Measurements from ENCODE around the gene THSD7A.

THSD7A gene

DNA sequence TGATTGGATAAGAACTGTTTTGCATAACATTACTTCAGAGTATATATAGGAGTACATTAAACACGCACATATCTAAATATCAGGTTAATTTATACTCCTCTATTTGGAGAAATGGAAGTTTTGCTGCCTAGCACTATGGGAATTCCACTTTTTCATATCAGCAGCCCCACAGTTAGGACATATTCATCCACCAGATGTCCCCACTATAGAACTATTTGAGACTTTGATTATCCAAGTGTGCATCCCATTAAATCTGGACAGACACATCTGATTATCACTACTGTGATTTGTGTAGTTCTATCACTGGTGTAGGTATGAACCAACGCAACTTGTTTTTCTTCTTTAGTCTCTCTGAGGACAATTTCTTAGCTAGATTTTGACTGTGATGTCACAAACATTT is 345.7 kb downstream of the THSD7A start:
- TF ChIP-seq, protein P1, sequence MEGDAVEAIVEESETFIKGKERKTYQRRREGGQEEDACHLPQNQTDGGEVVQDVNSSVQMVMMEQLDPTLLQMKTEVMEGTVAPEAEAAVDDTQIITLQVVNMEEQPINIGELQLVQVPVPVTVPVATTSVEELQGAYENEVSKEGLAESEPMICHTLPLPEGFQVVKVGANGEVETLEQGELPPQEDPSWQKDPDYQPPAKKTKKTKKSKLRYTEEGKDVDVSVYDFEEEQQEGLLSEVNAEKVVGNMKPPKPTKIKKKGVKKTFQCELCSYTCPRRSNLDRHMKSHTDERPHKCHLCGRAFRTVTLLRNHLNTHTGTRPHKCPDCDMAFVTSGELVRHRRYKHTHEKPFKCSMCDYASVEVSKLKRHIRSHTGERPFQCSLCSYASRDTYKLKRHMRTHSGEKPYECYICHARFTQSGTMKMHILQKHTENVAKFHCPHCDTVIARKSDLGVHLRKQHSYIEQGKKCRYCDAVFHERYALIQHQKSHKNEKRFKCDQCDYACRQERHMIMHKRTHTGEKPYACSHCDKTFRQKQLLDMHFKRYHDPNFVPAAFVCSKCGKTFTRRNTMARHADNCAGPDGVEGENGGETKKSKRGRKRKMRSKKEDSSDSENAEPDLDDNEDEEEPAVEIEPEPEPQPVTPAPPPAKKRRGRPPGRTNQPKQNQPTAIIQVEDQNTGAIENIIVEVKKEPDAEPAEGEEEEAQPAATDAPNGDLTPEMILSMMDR (IDR thresholded peaks at IDR 0.05; ENCODE audit: control insufficient read depth, extremely low read depth, insufficient read depth): peak; percentile 18; the same call in 1 of the 2 replicates
- no peak overlapping the region for H3K4me3 ChIP-seq (ENCODE audit: low read depth, low read length)
- no peak for DNase-seq (ENCODE audit: low read depth)

DNA sequence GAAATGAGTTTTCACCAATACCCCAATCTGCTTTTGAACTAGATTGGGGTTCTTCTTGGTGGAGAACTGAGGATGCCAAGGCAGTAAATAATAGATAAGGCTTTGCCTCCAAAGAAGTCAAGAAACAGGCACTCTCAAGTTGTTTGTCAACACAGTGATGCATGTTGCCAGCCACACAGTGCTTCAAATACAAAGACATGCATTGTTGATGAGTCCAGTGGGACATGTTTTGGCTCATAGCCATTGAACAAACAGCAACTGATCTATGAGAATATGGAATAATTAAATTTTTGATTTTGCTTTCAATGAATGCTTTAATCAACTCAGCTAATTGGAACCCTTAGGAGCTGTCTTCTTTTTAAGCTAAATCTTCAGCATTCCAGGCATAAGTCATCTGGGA is 346.4 kb downstream of the THSD7A start:
- TF ChIP-seq, protein P1 (IDR thresholded peaks at IDR 0.05; ENCODE audit: control insufficient read depth, extremely low read depth, insufficient read depth): no peak
- H3K4me3 ChIP-seq (ENCODE audit: low read depth, low read length): no peak overlapping the region
- DNase-seq (ENCODE audit: low read depth): no peak

DNA sequence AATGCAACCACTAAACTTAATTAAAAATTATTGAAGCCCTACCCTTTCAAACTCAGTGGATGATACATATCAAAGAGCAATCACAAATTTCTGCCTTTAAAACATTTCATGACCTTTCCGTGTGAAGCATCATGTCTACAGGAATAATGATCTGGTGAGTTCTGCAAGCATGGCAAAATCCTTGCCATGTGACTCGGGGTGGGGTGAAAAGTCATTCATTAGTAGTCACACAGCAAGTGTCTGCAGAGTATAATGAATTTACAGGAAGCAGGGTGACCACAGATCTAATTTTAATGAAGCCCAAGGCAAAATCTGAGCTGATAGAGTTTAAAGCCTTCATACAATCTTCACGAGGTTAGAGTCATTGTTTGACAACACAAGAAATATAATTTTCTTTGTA is 351.9 kb downstream of the THSD7A start:
- H3K4me3 ChIP-seq (ENCODE audit: low read depth, low read length): no peak overlapping the region
- no peak for DNase-seq (ENCODE audit: low read depth)
- TF ChIP-seq, protein P1 (IDR thresholded peaks at IDR 0.05; ENCODE audit: control insufficient read depth, extremely low read depth, insufficient read depth): no peak

DNA sequence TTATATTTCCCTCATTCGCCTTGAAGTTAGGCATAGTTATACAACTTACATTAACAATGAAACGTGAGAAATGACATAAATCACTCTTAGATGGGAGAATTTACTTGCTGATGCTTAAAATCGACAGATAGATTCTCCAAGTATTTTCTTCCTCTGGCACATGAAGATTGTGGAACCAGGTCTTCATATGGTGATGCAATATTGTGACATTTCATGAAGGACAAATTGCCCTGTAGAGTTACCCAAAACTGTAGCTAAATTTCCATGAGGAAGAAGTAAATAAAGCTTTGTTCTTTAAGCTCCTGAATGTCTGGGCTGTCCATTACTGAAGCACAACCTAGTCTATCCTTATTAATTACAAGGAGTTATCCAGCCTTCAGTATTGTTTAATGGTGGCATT is 353.1 kb downstream of the THSD7A start:
- TF ChIP-seq, protein P1 (IDR thresholded peaks at IDR 0.05; ENCODE audit: control insufficient read depth, extremely low read depth, insufficient read depth): no peak
- no peak for DNase-seq (ENCODE audit: low read depth)
- H3K4me3 ChIP-seq (ENCODE audit: low read depth, low read length): no peak overlapping the region

DNA sequence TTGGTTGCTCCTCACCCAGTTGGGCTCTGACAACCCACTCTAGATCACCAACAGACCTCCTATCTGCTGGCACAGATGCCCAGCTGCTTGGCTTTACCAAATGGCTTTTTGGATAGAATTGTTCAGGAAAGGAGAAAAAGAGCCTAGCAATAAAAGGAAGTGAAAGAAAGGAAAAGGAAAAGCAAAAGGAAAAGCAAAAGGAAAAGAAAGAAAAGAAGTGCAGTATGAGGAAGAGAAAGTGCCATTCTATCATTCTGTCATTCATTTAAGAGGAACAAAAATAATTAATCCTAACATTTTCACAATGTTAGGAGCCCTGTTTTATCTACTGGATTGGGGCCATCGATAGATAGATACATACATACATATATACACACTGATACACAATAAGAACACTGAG is 353.6 kb downstream of the THSD7A start:
- no peak for DNase-seq (ENCODE audit: low read depth)
- TF ChIP-seq, protein P1 (IDR thresholded peaks at IDR 0.05; ENCODE audit: control insufficient read depth, extremely low read depth, insufficient read depth): no peak
- H3K4me3 ChIP-seq (ENCODE audit: low read depth, low read length): no peak overlapping the region

DNA sequence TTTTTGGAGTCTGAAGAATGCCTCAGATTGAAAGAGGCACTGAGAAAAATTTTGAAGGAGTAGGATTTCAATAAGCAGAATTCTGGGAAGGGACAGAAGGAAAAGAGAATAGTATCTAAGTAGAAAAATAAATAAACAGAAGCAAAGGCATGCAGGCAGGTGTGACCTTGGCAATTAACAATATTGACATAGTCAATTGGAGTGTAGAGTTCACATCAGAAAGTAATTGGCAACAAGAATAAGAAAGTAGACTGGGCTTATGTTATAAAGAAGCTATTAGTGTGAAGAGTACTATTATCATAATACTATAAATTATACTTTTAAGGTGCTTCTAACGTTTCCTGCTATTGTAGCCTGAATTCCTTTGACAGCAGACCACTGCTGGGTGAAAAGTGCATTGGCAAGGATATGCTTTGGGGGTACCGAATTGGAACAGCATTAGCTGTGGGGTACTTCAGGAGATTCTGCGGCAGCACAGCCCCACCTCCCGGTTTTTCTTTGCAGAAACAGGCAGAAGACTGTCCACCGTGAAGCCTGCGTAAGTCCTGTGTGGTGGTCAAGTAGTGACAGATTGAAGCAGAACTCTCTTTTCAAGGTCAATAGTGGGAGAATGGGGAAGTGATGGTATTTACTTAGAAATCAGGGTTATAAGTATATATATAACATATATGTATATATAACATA is 357.0 kb downstream of the THSD7A start:
- TF ChIP-seq, protein P1 (IDR thresholded peaks at IDR 0.05; ENCODE audit: control insufficient read depth, extremely low read depth, insufficient read depth): no peak
- H3K4me3 ChIP-seq (ENCODE audit: low read depth, low read length): no peak overlapping the region
- DNase-seq (ENCODE audit: low read depth): no peak

Data from LNCaP clone FGC (cell line).